ENCODE measurements around the gene LIMK2. TPM values are rescaled to one million over a fixed set of nuclear protein-coding genes. Genes with fewer than 3 reads are reported as not detected.
A peak's percentile ranks its signal among the peaks of the same experiment; 100 is the strongest.

LIMK2 gene
- total and polyA plus RNA-seq, 8 donors: 19.9 to 541 (median 97.2) TPM

DNA sequence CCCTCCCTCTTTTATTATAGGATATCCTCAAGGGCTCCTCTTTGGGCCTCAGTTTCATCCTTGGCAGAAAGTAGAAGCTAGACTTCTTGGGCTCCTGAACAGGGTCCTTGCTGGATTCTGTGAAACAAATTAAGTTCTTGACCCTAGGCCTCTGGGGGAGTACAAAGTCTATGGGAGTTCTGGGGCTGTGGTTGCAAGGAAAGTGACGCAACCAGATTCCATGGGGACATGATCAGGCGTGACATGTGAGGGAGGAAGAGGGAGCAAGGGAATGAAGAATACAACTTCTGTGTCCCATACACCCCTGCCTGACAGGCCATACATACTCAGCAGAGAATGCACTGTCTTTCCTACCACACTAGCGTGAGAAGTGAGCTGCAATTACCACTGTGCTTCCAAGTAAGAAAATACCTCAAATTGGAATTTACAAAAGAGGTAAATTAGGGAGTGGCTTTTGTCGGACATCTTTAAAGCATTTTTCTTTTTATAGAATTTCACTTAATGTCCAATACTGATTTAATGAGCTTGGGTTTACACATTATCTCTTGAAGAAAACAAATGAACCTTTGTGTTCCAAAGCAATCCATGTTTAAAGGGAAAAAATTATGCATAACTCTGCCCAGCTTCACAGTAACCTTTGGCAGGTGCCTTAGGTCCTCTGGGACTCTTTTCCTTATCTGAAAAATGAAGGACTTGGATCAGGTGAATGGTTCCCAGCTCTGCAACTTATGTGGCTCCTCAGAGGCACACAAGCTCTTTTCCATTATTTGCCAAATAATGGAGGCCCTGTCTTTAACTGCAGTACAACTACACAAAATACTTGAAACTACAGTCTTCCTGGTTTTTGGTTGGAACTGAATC is 38.9 kb downstream of the LIMK2 start:
- Histone ChIP-seq H3K36me3 (peaks cover 0 to 33% (median 15%) of the 10 kb centered on the region in 4 donors), H3K4me3 (no peak overlapping the region), H3K27ac (peak overlapping the region; percentile 37 to 81 (median 63)), H3K4me1 (peaks cover 65 to 93% (median 80%) of the 10 kb centered on the region in 4 donors), H3K27me3 (no peaks in the 10 kb centered on the region), H3K9me3 (no peaks in the 10 kb centered on the region)
- intact Hi-C loops (cut with DNase I; ENCODE audit: low total_unique reads): no loop called here
- TF ChIP-seq POLR2A (IDR thresholded peaks at IDR 0.05) (no peak), EP300 (IDR thresholded peaks at IDR 0.05) (no peak), POLR2AphosphoS5 (IDR thresholded peaks at IDR 0.05) (no peak)
- TF ChIP-seq, protein P1, sequence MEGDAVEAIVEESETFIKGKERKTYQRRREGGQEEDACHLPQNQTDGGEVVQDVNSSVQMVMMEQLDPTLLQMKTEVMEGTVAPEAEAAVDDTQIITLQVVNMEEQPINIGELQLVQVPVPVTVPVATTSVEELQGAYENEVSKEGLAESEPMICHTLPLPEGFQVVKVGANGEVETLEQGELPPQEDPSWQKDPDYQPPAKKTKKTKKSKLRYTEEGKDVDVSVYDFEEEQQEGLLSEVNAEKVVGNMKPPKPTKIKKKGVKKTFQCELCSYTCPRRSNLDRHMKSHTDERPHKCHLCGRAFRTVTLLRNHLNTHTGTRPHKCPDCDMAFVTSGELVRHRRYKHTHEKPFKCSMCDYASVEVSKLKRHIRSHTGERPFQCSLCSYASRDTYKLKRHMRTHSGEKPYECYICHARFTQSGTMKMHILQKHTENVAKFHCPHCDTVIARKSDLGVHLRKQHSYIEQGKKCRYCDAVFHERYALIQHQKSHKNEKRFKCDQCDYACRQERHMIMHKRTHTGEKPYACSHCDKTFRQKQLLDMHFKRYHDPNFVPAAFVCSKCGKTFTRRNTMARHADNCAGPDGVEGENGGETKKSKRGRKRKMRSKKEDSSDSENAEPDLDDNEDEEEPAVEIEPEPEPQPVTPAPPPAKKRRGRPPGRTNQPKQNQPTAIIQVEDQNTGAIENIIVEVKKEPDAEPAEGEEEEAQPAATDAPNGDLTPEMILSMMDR (IDR thresholded peaks at IDR 0.05): no peak
- WGBS, 5 donors: 37 to 72% (median 53%) methylated on average over 4 of the region's 4 CpGs
- DNase-seq: peak in 1 of 2 donors; percentile 54

DNA sequence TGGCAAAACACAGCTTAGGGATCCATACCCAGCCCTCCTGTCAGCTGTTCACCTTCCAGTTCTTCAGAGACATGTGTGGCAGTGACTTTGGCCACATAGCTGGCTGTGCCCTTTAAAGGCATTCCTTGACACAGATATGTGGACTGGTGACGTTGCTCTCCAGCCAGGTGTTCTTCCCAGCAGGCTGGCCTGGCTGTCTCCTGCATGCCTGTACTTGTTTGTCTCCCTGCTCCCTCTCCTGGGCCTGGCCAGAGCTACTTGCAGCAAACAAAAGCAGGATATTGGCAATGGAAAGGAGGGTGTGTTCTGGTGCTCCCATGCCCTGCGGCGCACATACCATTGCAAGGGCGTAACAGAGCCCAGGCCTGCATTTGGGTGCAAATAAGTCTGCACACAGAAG is 41.9 kb downstream of the LIMK2 start:
- Histone ChIP-seq H3K9me3 (no peaks in the 10 kb centered on the region), H3K36me3 (peaks cover 0 to 41% (median 20%) of the 10 kb centered on the region in 4 donors), H3K27me3 (no peaks in the 10 kb centered on the region), H3K27ac (peak overlapping the region; percentile 64 to 81 (median 73)), H3K4me3 (no peak overlapping the region), H3K4me1 (peaks cover 45 to 63% (median 59%) of the 10 kb centered on the region in 4 donors)
- TF ChIP-seq, protein P1 (IDR thresholded peaks at IDR 0.05): peak in 1 of 7 experiments; percentile 41
- TF ChIP-seq POLR2AphosphoS5 (IDR thresholded peaks at IDR 0.05) (peak in 2 of 3 donors; percentile 57 to 76), EP300 (IDR thresholded peaks at IDR 0.05) (no peak), POLR2A (IDR thresholded peaks at IDR 0.05) (no peak)
- peak; percentile 78 to 89 for DNase-seq
- intact Hi-C loops (cut with DNase I; ENCODE audit: low total_unique reads): no loop called here
- WGBS, 5 donors: 28 to 53% (median 41%) methylated on average over 4 of the region's 4 CpGs

DNA sequence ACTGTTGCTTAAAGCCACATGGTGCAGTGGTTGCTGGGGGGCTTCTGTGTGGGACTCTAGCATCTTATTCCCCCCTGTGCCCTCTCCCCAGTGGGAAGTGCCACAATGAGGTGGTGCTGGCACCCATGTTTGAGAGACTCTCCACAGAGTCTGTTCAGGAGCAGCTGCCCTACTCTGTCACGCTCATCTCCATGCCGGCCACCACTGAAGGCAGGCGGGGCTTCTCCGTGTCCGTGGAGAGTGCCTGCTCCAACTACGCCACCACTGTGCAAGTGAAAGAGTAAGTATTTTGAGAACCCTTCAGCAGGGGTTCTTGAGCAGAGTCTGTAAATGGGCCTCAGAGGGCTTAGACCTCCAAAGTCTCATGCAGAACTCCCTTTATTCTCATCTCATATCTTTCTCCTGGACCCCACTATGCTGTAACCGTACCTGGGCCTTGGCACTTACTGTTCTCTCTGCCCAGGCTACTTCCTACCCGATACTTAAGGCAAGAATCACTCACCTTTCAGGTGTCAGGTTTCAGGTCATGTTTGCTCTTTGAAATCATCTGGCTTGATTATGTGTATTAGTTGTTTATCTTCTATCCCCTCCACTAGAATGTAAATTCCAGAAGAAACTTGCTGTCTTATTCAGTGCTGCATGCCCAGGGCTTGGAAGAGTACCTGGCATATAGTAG is 47.8 kb downstream of the LIMK2 start:
- TF ChIP-seq POLR2A (IDR thresholded peaks at IDR 0.05) (no peak), EP300 (IDR thresholded peaks at IDR 0.05) (no peak), POLR2AphosphoS5 (IDR thresholded peaks at IDR 0.05) (no peak)
- TF ChIP-seq, protein P1 (IDR thresholded peaks at IDR 0.05): no peak
- H3K4me3 ChIP-seq: no peak overlapping the region
- DNase-seq: no peak
- intact Hi-C loops (cut with DNase I; ENCODE audit: low total_unique reads): no loop called here
- 67 to 86% (median 82%) methylated on average over 8 of the region's 8 CpGs for WGBS, 5 donors
- H3K27ac ChIP-seq: no peak overlapping the region
- peaks cover 8 to 18% (median 15%) of the 10 kb centered on the region in 4 donors for H3K4me1 ChIP-seq
- no peaks in the 10 kb centered on the region for H3K27me3 ChIP-seq
- H3K9me3 ChIP-seq: no peaks in the 10 kb centered on the region
- peaks cover 28 to 75% (median 68%) of the 10 kb centered on the region in 4 donors for H3K36me3 ChIP-seq

DNA sequence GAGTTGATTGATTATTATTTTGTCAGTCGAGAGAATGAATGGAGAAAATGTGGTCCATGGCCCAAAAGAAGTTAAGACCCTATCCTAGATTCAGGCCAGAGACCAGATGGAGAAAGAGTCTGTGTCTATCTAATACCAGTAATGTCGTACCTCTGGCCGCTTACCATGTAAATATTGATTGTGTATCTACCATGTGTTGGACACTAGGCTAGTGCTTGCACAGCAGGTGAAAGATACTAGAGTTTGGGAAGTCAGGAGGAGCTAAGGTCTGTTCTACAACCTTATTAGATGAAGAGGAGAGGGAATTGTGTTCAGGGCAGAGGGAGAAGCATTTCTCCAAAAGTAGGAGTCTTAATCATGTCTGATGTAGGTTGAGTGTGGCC is 48.4 kb downstream of the LIMK2 start:
- Histone ChIP-seq H3K27me3 (no peaks in the 10 kb centered on the region), H3K4me1 (peaks cover 8 to 13% (median 11%) of the 10 kb centered on the region in 4 donors), H3K4me3 (no peak overlapping the region), H3K9me3 (no peaks in the 10 kb centered on the region), H3K36me3 (peaks cover 28 to 80% (median 71%) of the 10 kb centered on the region in 4 donors), H3K27ac (no peak overlapping the region)
- TF ChIP-seq, protein P1 (IDR thresholded peaks at IDR 0.05): no peak
- TF ChIP-seq POLR2A (IDR thresholded peaks at IDR 0.05): no peak
- no peak for TF ChIP-seq POLR2AphosphoS5 (IDR thresholded peaks at IDR 0.05)
- TF ChIP-seq EP300 (IDR thresholded peaks at IDR 0.05): no peak
- 43 to 78% (median 59%) methylated on average over 3 of the region's 3 CpGs for whole genome bisulfite sequencing, 5 donors
- intact Hi-C loops (cut with DNase I; ENCODE audit: low total_unique reads): no loop called here
- DNase-seq: no peak

All from stomach (tissue), 9 donors.